HEK293T (cell line): ENCODE results near the gene PRICKLE2.

Experiments
- ARNT ChIP-seq: fragments of 450-650 bp; IDR thresholded peaks from 2 replicates; pipeline ENCODE4 v1.6.1; 2017; ENCODE audit warnings: mild to moderate bottlenecking
- BHLHE40 ChIP-seq: fragments of 450-650 bp; IDR thresholded peaks from 2 replicates; pipeline ENCODE4 v1.6.1; 2016; ENCODE audit warnings: mild to moderate bottlenecking, moderate library complexity, borderline replicate concordance
- CTBP1 ChIP-seq: fragments of 450-650 bp; IDR thresholded peaks from 2 replicates; pipeline ENCODE4 v1.6.1; 2016; ENCODE audit warnings: borderline replicate concordance
- FOXA1 ChIP-seq: fragments of 450-650 bp; IDR thresholded peaks from 2 replicates; pipeline ENCODE4 v1.6.1; 2016; ENCODE audit warnings: mild to moderate bottlenecking
- FOXK2 ChIP-seq: fragments of 450-650 bp; IDR thresholded peaks from 2 replicates; pipeline ENCODE4 v1.6.1; 2016; ENCODE audit warnings: mild to moderate bottlenecking
- FOXM1 ChIP-seq: fragments of 450-650 bp; IDR thresholded peaks from 2 replicates; pipeline ENCODE4 v1.6.1; 2017; ENCODE audit warnings: mild to moderate bottlenecking, borderline replicate concordance
- PKNOX1 ChIP-seq: fragments of 450-650 bp; IDR thresholded peaks from 2 replicates; pipeline ENCODE4 v1.6.1; 2016
- SP1 ChIP-seq: fragments of 450-650 bp; IDR thresholded peaks from 2 replicates; pipeline ENCODE4 v1.6.1; 2017
- SUZ12 ChIP-seq: fragments of 450-650 bp; IDR thresholded peaks from 2 replicates; pipeline ENCODE4 v1.6.1; 2016; ENCODE audit warnings: mild to moderate bottlenecking
- ZNF384 ChIP-seq: fragments of 450-650 bp; IDR thresholded peaks from 2 replicates; pipeline ENCODE4 v1.6.1; 2016

GRCh38 chr3:64111083-64111482 is 114.2 kb downstream of the PRICKLE2 start:
- no peak for TF ChIP-seq FOXA1
- TF ChIP-seq BHLHE40 = no peak
- TF ChIP-seq CTBP1 = no peak
- no peak for TF ChIP-seq FOXK2
- no peak for TF ChIP-seq SP1
- TF ChIP-seq ARNT = no peak
- TF ChIP-seq PKNOX1 = no peak
- no peak for TF ChIP-seq FOXM1
- no peak for TF ChIP-seq ZNF384
- TF ChIP-seq SUZ12 = no peak
